HG03095 (cell line): ENCODE measurements around the gene LRRC10B.

Source experiments
- ATAC-seq: cut with Tn5 transposase; IDR thresholded peaks from one replicate; pipeline ENCODE4 v1.9.1; 2021; ENCODE audit warnings: moderate library complexity; ENCODE audit not compliant: unreplicated experiment

LRRC10B gene

GRCh38 chr11:61543606-61544306 lies 35.2 kb downstream of the LRRC10B start:
- no peak for ATAC-seq

DNA sequence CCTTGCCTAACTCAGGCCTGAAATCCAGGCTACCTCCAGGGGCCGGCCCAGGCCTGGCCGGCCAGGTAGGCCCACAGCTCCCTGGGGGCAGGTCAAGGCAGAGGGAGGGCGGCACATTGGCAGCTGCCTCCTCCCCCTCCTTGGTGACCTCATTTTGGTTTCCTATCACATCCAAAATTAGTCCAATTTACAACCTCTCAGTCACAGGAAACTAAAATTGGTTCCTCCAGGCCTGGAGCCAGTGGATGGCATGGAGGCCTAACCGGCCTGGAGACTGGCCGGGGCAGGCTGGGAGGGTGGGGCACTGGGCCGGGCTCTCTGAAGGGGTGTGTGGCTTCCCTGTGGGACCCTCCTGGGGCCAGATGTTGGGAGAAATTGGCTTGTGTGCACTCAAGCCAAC lies 35.9 kb downstream of the LRRC10B start:
- ATAC-seq: no peak

DNA sequence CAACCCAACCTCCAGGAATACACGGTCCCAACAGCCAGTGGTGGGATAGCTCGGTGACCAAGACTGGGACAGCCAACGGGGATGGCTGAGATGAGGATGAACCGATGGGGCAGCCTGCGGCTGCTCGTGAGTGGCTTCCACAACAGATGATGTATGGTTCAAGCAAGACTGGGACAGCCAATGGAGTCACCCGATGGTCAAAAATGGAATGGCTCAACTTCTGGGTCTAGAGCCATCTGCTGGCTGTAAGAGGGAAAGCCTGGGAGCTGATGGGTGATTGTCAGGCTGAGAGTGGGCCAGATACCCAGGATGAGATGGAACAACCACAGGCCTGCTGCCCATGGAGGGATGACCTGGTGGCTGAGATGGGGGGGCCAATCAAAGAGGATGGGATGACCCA lies 36.8 kb downstream of the LRRC10B start:
- no peak for ATAC-seq

DNA sequence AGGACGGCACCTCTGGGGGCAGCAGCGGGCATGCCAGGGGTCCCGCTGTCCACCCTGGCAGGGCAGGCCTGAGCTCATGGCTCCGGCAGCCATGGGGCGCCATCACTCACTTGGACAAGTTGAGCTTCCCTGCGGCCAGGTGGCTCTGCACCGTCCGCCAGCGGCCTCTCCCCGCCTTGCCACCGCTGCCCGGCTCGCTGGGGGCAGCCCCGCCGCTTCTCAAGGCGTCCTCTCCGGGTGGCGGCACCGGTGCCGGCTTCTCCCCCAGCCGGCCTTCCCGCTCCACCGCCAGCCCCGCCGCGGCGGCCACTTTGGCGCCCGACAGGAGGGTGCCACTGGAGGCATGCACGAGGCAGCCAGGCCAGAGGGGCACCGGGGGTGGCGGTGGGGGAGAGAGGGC lies 37.4 kb downstream of the LRRC10B start:
- no peak for ATAC-seq

DNA sequence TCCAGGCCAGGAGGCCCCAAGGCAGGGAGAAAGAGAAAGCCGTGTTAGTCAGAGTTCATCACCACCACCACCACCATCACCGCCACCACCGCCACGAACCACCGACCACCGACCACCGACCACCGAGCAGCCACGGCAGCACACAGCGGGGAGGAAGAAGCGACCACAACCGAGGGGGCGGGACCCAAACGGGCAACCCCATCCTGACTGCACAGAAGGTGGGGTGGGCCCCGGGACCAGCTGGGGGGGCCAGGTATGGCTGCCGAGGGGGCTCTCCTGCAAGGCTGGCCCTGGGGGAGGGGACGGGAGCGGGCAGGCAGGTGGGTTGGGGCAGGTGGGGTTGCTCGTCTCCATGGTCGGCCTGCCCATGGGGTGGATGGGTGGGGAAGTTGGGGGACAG lies 38.1 kb downstream of the LRRC10B start:
- ATAC-seq: no peak

DNA sequence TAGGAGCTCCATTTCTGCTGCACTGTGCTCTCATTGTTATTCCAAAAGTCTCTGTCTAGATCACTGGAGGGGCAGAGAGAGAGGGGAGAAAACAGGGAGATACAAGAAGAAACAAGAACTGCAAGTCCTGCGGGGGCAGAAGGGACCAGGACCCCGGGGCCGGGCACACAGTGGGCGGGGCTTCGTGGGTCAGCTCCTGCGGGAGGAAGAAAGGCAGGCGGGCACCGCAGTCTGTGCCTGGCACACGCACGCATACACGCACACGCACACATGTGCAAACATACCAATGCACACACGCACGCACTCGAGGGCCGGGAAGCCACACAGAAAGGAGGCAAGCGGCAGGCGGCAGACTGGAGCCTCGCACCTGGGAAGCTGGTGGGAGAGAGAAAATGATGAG lies 38.7 kb downstream of the LRRC10B start:
- no peak for ATAC-seq

DNA sequence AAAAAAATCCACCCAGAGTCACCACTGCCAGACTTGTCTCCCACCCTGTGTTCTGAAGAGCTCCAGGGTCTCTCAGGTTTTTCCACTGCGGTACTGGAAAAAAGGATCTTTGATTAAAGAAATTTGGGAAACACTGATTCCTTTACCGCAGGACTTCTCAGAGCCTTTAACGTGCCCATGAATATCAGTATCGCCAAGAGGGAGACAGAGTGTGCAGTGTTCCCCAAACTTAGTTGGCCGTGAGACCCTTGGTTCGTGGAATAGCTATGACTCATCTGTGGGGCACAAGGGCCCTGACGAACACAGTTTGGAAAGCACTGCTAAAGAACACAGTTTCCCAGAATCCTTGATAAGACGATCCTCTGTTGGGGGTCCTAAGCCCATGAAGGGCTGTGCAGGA lies 40.6 kb downstream of the LRRC10B start:
- ATAC-seq: no peak

DNA sequence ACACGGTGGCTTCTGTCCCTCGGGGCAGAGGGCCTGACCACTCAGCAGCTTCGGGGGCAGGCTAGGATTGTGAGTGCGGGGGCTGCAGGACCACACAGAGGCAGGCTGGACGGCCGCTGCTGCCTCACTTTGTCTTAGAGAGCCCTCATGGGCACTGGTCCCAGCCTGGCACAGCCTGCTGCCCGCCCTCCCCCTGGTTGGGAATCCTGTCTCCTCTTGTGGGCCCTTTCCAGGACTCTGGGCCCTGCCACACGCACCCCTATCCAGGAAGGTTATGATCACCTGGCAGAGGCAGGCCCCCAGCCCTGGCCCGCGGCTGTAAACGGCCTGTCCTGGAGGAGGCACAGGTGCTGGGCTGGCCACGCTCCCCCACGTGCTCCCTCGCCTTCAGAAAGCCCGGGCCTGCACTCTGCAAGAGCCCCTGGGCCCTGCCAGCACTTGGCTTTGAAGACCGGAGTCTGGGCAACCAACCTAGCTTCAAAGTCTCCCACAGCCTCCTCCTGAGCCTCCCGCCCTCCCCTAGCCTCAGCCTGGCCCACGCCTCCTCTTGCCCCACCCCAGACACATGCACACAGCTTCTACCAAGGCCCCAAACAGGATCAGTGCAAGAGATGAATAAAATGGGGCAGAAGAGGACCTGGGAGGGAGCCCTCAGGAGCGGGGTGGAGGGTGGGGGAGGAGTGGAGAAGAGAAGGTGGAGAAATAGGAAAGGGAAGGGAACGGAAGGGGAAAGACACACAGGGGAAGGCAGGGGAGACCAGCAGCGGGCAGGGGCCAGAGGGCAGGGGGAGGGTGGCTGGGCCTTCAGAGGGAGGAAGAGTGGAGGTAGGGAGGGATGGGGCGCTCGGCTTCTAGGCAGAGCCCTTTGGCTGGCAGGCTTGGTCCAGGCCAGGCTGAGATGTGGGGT lies 41.4 kb downstream of the LRRC10B start:
- ATAC-seq: no peak

GRCh38 chr11:61550665-61551227 lies 42.2 kb downstream of the LRRC10B start:
- ATAC-seq: no peak

GRCh38 chr11:61551634-61552033 lies 43.1 kb downstream of the LRRC10B start:
- ATAC-seq: no peak

DNA sequence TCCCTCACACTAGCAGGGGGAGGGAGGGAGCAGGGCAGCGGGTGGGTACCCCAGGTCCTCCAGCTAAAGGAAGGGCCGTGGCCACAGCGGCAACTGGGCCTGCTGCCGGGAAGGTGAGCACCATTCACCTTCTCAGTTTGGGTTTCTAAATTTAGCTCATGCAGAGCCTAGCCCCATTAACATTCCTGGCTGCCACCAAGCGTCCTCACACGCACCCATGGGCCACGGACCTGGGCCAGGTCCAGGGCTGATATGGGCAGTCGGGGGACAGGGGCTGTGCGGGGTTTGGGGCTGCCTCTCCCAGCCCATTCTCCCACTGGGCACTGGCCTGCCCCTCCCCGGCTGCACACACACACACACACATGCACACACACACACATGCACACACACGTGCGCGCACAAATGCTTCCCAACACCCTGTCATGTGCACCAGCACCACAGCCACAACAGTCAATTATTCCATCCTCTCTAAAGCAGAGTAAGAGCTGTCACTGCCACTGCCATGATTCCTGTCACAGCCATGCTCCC lies 43.6 kb downstream of the LRRC10B start:
- ATAC-seq: no peak

GRCh38 chr11:61553373-61554171 lies 45.0 kb downstream of the LRRC10B start:
- no peak for ATAC-seq

GRCh38 chr11:61554172-61554988 lies 45.8 kb downstream of the LRRC10B start:
- ATAC-seq: no peak

DNA sequence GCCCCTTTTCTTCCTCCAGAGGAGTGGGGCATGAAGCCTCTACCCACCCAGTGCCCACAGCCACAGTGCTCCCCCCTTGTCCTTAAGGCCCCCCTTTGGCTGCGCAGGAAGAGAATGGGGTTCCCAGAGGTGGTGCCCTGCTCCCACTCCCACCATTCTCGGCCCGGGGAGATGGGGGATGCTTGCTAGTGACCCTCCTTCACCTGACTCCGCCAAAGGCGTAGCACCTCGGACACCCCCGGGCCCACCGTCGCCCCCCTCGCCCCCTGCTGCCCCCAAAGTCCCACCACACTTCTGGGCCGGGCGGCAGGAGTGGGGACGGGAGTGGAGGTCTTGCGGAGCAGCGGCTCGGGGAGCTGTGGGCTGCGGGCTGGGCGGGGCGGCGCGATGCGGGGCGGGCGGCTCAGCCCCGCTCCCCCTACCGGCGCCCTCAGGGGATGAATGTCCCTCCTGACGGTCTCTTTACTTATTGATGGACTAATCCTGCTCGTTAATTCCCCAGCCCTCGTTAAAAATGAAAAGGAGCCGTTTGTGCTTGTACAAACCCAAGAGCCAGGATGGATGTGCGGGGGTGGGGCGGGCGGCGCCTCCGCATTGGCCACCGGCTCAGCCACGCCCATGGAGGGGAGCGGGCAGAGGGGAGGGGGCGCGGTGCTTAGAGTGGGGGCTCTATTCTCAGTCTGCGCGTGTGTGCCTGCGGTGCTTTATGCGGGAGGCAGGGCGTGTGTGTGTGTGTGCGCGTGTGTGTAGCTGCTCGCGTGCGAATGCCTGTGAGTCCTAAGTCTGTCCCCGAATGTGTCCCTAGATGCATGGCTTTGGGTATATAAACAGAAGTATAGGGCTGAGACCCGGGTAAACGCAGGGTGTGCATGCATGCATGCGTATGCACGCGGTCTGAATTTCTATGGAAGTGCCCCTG lies 46.8 kb downstream of the LRRC10B start:
- ATAC-seq: no peak

GRCh38 chr11:61555978-61556377 lies 47.4 kb downstream of the LRRC10B start:
- no peak for ATAC-seq

DNA sequence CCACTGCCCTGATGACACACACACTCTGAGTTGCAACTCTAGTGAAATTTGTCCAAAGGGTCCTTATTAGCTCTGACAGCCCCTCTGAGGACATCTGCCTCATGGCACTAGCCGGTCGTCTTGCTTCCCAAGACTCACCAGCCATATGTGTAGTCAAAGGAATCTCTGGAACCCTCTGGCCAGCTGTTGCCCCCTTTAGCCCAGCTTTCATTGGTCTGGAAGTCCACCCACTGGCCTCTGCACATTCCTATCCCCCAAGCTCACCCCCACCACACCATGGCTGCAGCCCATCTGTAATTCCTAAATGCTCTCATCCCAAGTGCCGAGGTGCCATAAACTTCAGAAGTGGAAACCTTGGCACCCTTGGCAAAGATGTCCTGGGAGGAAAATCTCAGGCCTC lies 48.1 kb downstream of the LRRC10B start:
- no peak for ATAC-seq
